H1 (cell line): ENCODE results near the gene ZCCHC3. TPM values are rescaled to one million over a fixed set of nuclear protein-coding genes. Genes with fewer than 3 reads are reported as not detected.

Source experiments
- CTCF ChIA-PET: fragments of 300-600 bp; sonication (Branson Sonifier 250); formaldehyde crosslinking; loops from one replicate; lab custom pipeline; 2021; ENCODE audit not compliant: partially characterized antibody; lab: Charles Lee
- POLR2A ChIA-PET: fragments of 300-600 bp; sonication (Branson Sonifier 250); formaldehyde crosslinking; loops from one replicate; lab custom pipeline; 2021; ENCODE audit warnings: inconsistent platforms; ENCODE audit not compliant: partially characterized antibody; lab: Charles Lee
- DNase-seq, 2 experiments: peaks; one replicate each; pipeline versions ENCODE4 v3.0.0 to v3.0.0-alpha.2; 2010 to 2022; ENCODE audit warnings: low spot score in 2 of 2, low read depth in 1 of 2, mixed read lengths in 1 of 2
- FAIRE-seq: peaks from 2 replicates; lab custom pipeline; 2011; peaks lifted over from hg19 to GRCh38; lab: Jason Lieb, UNC
- H2AFZ ChIP-seq: 2 replicates; pipeline ENCODE4 v1.8.1; 2012; ENCODE audit warnings: low read length, inconsistent platforms
- H2AK5ac ChIP-seq: 2 replicates; pipeline ENCODE4 v1.6.1; 2013; ENCODE audit warnings: low read depth, low read length
- H2BK120ac ChIP-seq: replicated peaks from 2 replicates; pipeline ENCODE3; 2013; ENCODE audit warnings: low read depth, low read length, inconsistent platforms
- H2BK12ac ChIP-seq: 2 replicates; pipeline ENCODE4 v1.6.1; 2013; ENCODE audit warnings: low read depth, low read length
- H2BK15ac ChIP-seq: 2 replicates; pipeline ENCODE4 v1.6.1; 2013; ENCODE audit warnings: low read length
- H2BK20ac ChIP-seq: 2 replicates; pipeline ENCODE4 v1.6.1; 2013; ENCODE audit warnings: low read length
- H2BK5ac ChIP-seq: 2 replicates; pipeline ENCODE4 v1.6.1; 2013; ENCODE audit warnings: low read depth, low read length
- H3K14ac ChIP-seq: 2 replicates; pipeline ENCODE4 v1.6.1; 2013; ENCODE audit warnings: inconsistent platforms; ENCODE audit not compliant: insufficient read length
- H3K18ac ChIP-seq: 2 replicates; pipeline ENCODE4 v1.6.1; 2013; ENCODE audit warnings: low read length; ENCODE audit errors: extremely low read depth
- H3K23ac ChIP-seq: 2 replicates; pipeline ENCODE4 v1.6.1; 2013; ENCODE audit warnings: inconsistent platforms; ENCODE audit not compliant: insufficient read length
- H3K23me2 ChIP-seq: 2 replicates; pipeline ENCODE4 v1.6.1; 2013; ENCODE audit warnings: low read depth, low read length
- H3K27ac ChIP-seq: 2 replicates; pipeline ENCODE4 v1.6.1; 2011; ENCODE audit warnings: low read depth, low read length, inconsistent platforms
- H3K27me3 ChIP-seq, 4 experiments: replicated peaks in 1 of 4; 1 replicate in 1 of 4; 2 replicates in 3 of 4; pipeline versions ENCODE4 v1.6.1 to v1.8.1; 2011 to 2013; ENCODE audit warnings: low read length in 3 of 4, mild to moderate bottlenecking in 3 of 4, inconsistent platforms in 2 of 4, mixed read lengths in 2 of 4, moderate library complexity in 1 of 4; ENCODE audit not compliant: control insufficient read depth in 3 of 4, insufficient read depth in 3 of 4; ENCODE audit errors: extremely low read depth in 1 of 4
- H3K36me3 ChIP-seq, 4 experiments: 2 replicates each; pipeline versions ENCODE4 v1.6.1 to v1.8.1; 2011 to 2013; ENCODE audit warnings: mild to moderate bottlenecking in 4 of 4, low read length in 3 of 4, moderate library complexity in 2 of 4, control low read depth in 1 of 4, inconsistent platforms in 1 of 4; ENCODE audit not compliant: insufficient read depth in 4 of 4, control insufficient read depth in 2 of 4
- H3K4ac ChIP-seq: replicated peaks from 2 replicates; pipeline ENCODE3; 2013; ENCODE audit warnings: low read length, low read depth, mixed read lengths, inconsistent platforms; ENCODE audit not compliant: insufficient read length
- H3K4me1 ChIP-seq, 4 experiments: replicated peaks in 1 of 4; 1 replicate in 1 of 4; 2 replicates in 3 of 4; pipeline versions ENCODE4 v1.6.1 to v1.8.1; 2011 to 2013; ENCODE audit warnings: low read length in 3 of 4, inconsistent platforms in 2 of 4, mixed read lengths in 1 of 4; ENCODE audit not compliant: insufficient read depth in 4 of 4, control insufficient read depth in 3 of 4
- H3K4me2 ChIP-seq, 2 experiments: 2 replicates each; pipeline versions ENCODE4 v1.6.1 to v1.8.1; 2011 to 2013; ENCODE audit warnings: low read depth in 2 of 2, low read length in 2 of 2, control low read depth in 1 of 2, inconsistent platforms in 1 of 2, mild to moderate bottlenecking in 1 of 2; ENCODE audit not compliant: insufficient read depth in 1 of 2
- H3K4me3 ChIP-seq, 4 experiments: fragments of 200-600, 300-600 bp in 1 of 4; sonication (generic), shearing (Covaris generic), sonication (Bioruptor Twin) in 1 of 4; 2 replicates each; pipeline versions ENCODE4 v1.5.1 to v1.8.1; 2011 to 2016; ENCODE audit warnings: low read length in 4 of 4, low read depth in 3 of 4, control low read depth in 2 of 4, inconsistent platforms in 2 of 4, mild to moderate bottlenecking in 2 of 4, mixed read lengths in 1 of 4, moderate library complexity in 1 of 4; ENCODE audit not compliant: insufficient read depth in 2 of 4; ENCODE audit errors: extremely low read depth in 1 of 4
- H3K56ac ChIP-seq: replicated peaks from 2 replicates; pipeline ENCODE3; 2013; ENCODE audit warnings: low read depth, mild to moderate bottlenecking, mixed read lengths, low read length, inconsistent platforms; ENCODE audit not compliant: insufficient read length
- H3K79me1 ChIP-seq: 2 replicates; pipeline ENCODE4 v1.6.1; 2013; ENCODE audit warnings: low read depth, low read length, control low read depth
- H3K79me2 ChIP-seq, 2 experiments: 2 replicates each; pipeline versions ENCODE4 v1.6.1 to v1.8.1; 2012 to 2013; ENCODE audit warnings: low read length in 2 of 2, mild to moderate bottlenecking in 2 of 2, inconsistent platforms in 1 of 2; ENCODE audit not compliant: insufficient read depth in 2 of 2, control insufficient read depth in 1 of 2
- H3K9ac ChIP-seq, 4 experiments: replicated peaks in 1 of 4; 1 replicate in 1 of 4; 2 replicates in 3 of 4; pipeline versions ENCODE4 v1.6.1 to v1.8.1; 2011 to 2013; ENCODE audit warnings: low read depth in 3 of 4, low read length in 3 of 4, control low read depth in 2 of 4, mild to moderate bottlenecking in 2 of 4, moderate library complexity in 2 of 4, inconsistent platforms in 1 of 4; ENCODE audit errors: extremely low read depth in 1 of 4
- H3K9me3 ChIP-seq, 2 experiments: 2 replicates each; pipeline versions ENCODE4 v1.6.1 to v1.8.1; 2012 to 2013; ENCODE audit warnings: mild to moderate bottlenecking in 2 of 2, moderate library complexity in 2 of 2, control low read depth in 1 of 2, inconsistent platforms in 1 of 2, low read depth in 1 of 2, low read length in 1 of 2, mixed read lengths in 1 of 2; ENCODE audit not compliant: insufficient read depth in 2 of 2
- H4K20me1 ChIP-seq, 2 experiments: replicated peaks in 1 of 2; 2 replicates each; pipeline versions ENCODE3 to v1.8.1; 2011 to 2013; ENCODE audit warnings: inconsistent platforms in 2 of 2, low read length in 2 of 2, mild to moderate bottlenecking in 1 of 2; ENCODE audit not compliant: insufficient read depth in 2 of 2, control insufficient read depth in 1 of 2
- H4K5ac ChIP-seq: 2 replicates; pipeline ENCODE4 v1.6.1; 2013; ENCODE audit warnings: low read length, low read depth, mixed read lengths, inconsistent platforms; ENCODE audit not compliant: insufficient read length
- H4K8ac ChIP-seq: 2 replicates; pipeline ENCODE4 v1.8.0; 2013; ENCODE audit warnings: mild to moderate bottlenecking, moderate library complexity, low read length, inconsistent platforms; ENCODE audit not compliant: insufficient read depth; ENCODE audit errors: extremely low read depth
- H4K91ac ChIP-seq: replicated peaks from 2 replicates; pipeline ENCODE3; 2013; ENCODE audit warnings: low read length, mixed read lengths, inconsistent platforms; ENCODE audit not compliant: insufficient read length
- ASH2L ChIP-seq: fragments of 200-600, 300-600 bp; sonication (generic); IDR thresholded peaks from one replicate; pipeline ENCODE4 v1.7.1; 2017; ENCODE audit warnings: low read length
- CREB1 ChIP-seq: IDR thresholded peaks from 2 replicates; pipeline ENCODE4 v1.6.1; 2012; ENCODE audit warnings: inconsistent platforms
- CTBP2 ChIP-seq: IDR thresholded peaks from 2 replicates; pipeline ENCODE4 v1.7.0; 2011; ENCODE audit warnings: borderline replicate concordance, mild to moderate bottlenecking, moderate library complexity, mixed read lengths, low read length; ENCODE audit not compliant: insufficient read depth, insufficient read length
- EZH2 ChIP-seq: fragments of 200-600 bp; sonication (generic); IDR thresholded peaks from 2 replicates; pipeline ENCODE4 v1.7.1; 2012; ENCODE audit warnings: low read depth, mild to moderate bottlenecking, moderate library complexity, low read length, inconsistent platforms; ENCODE audit not compliant: severe bottlenecking
- POU5F1 ChIP-seq: IDR thresholded peaks from 2 replicates; pipeline ENCODE4 v1.6.1; 2011; ENCODE audit warnings: low read depth, mild to moderate bottlenecking, low read length, moderate library complexity
- SIN3A ChIP-seq, 2 experiments: IDR thresholded peaks in 1 of 2; conservative IDR thresholded peaks in 1 of 2; 2 replicates each; pipeline ENCODE4 v1.6.1; 2011 to 2012; ENCODE audit warnings: low read length in 2 of 2, improper control_type of control experiment in 1 of 2, low read depth in 1 of 2, mild to moderate bottlenecking in 1 of 2
- SP1 ChIP-seq: IDR thresholded peaks from 2 replicates; pipeline ENCODE4 v1.6.1; 2011; ENCODE audit warnings: low read depth, low read length
- SP4 ChIP-seq: IDR thresholded peaks from 2 replicates; pipeline ENCODE4 v1.6.1; 2012; ENCODE audit warnings: low read length, inconsistent platforms
- WGBS, 2 experiments: shearing (Covaris generic) in 1 of 2; methylation state at CpG; one replicate each; pipeline versions ENCODE4 v1.1.6 to v1.1.7; 2013 to 2015; ENCODE audit warnings: low lambda C conversion rate in 2 of 2, mixed read lengths in 2 of 2, inconsistent platforms in 1 of 2, low coverage in 1 of 2, missing lambda C conversion rate in 1 of 2; ENCODE audit not compliant: insufficient replicate concordance in 2 of 2, insufficient coverage in 1 of 2, insufficient read length in 1 of 2; ENCODE audit errors: extremely low coverage in 1 of 2, missing lambda C conversion rate in 1 of 2; 5-methylcytosine and 5-hydroxymethylcytosine counted together
- polyA plus RNA-seq, 7 experiments: library from polyadenylated mRNA; depleted of rRNA in 3 of 7; stranded (reverse) in 5 of 7; unstranded in 2 of 7; fragments of >200 nt in 5 of 7; fragments of 200-250 nt in 2 of 7; gene quantifications; 1 replicate in 5 of 7; 2 replicates in 1 of 7; 4 replicates in 1 of 7; pipeline versions ENCODE4 v1.2.1 to v1.2.3, GENCODE V29; 2011 to 2013; ENCODE audit warnings: missing spikeins in 2 of 7, mixed read lengths in 2 of 7
- total RNA-seq: library from RNA; stranded (reverse); fragmentation: NEBNext Ultra II Directional; extraction: Animal tissue kit (Norgen Biotek cat#: 25700); gene quantifications from 2 replicates; pipeline ENCODE4 v1.2.1, GENCODE V29; 2021

Gene ZCCHC3
- total and polyA plus RNA-seq, 2 of the 8 experiments (the other 6 are each of a cell fraction or from before 2014, with no cell fraction given) = 33.7 to 52.4 TPM

DNA sequence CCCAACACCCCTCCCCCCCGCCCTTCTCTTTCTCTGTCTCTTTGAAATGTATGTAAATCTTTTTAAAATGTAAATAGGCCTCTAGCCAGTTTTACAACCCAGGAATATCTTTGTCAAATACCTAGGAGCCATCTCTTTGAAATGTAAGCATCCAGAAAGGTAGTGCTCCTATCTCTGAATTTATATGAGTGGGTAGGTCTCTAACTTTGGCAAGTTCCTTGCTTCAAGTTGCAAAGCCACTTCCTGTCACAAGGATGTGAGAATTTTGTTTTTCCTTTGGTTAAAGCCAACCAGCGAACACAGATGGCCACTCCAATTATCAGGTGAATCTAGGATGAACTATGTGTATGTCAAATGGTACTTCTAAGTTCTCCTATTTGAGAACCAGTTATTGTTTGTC lies 46.0 kb upstream of the ZCCHC3 start:
- H3K23me2 ChIP-seq = peaks cover 2% of the 10 kb centered on the region; the same call in 1 of the 2 replicates
- H3K4me3 ChIP-seq = no peak overlapping the region
- H3K4ac ChIP-seq = no peak overlapping the region
- ChIA-PET POLR2A (no interaction called here), CTCF (no interaction called here)
- 0 out of 7 replicates have a peak, but pooled peaks cover 0 to 2% (median 0%) of the 10 kb centered on the region in 4 experiments for H3K4me1 ChIP-seq
- no peak overlapping the region for H3K4me2 ChIP-seq
- H3K36me3 ChIP-seq = 0 out of 8 replicates have a peak, but pooled peaks cover 0 to 2% (median 0%) of the 10 kb centered on the region in 4 experiments
- TF ChIP-seq CTBP2 (no peak), POU5F1 (no peak), SP4 (no peak), CREB1 (no peak), SIN3A (conservative IDR thresholded peaks at IDR 0.05 in 1 of 2, IDR thresholded peaks at IDR 0.05 in 1 of 2; ENCODE audit: low read depth in 1 of 2, low read length in 2 of 2) (no peak), SP1 (no peak), ASH2L (no peak), EZH2 (no peak)
- no peak overlapping the region for H3K18ac ChIP-seq
- FAIRE-seq (peak; percentile 48), DNase-seq (no peak)
- H2BK15ac ChIP-seq = no peak overlapping the region
- peaks cover 3% of the 10 kb centered on the region in 2 experiments for H4K20me1 ChIP-seq
- no peak overlapping the region for H2BK20ac ChIP-seq
- H2BK5ac ChIP-seq = no peak overlapping the region
- no peak overlapping the region for H3K27ac ChIP-seq
- WGBS, 2 experiments = 16% methylated on average over 1 of the region's 2 CpGs; no CpG with 5 or more reads in 1 of the 2 experiments
- no peak overlapping the region for H2BK12ac ChIP-seq
- H3K23ac ChIP-seq = no peak overlapping the region
- H2BK120ac ChIP-seq = no peak overlapping the region
- no peak overlapping the region for H3K9ac ChIP-seq
- H4K8ac ChIP-seq = no peak overlapping the region
- H3K79me2 ChIP-seq = no peaks in the 10 kb centered on the region
- H2AK5ac ChIP-seq = no peak overlapping the region
- no peaks in the 10 kb centered on the region for H3K79me1 ChIP-seq
- H4K91ac ChIP-seq = no peak overlapping the region
- no peak overlapping the region for H3K14ac ChIP-seq
- H3K27me3 ChIP-seq = peaks cover 21 to 52% (median 48%) of the 10 kb centered on the region in 4 experiments
- H3K9me3 ChIP-seq = no peaks in the 10 kb centered on the region
- no peak overlapping the region for H2AFZ ChIP-seq
- no peak overlapping the region for H4K5ac ChIP-seq
- H3K56ac ChIP-seq = no peak overlapping the region
